H9 (cell line): Measurements from ENCODE around the gene CTSA. TPM values are rescaled to one million over a fixed set of nuclear protein-coding genes. Genes with fewer than 3 reads are reported as not detected.

ENCODE experiments used
- DNase-seq: peaks from one replicate; pipeline ENCODE4 v3.0.0-alpha.2; 2017
- H2AFZ ChIP-seq: one replicate; pipeline ENCODE4 v1.6.1; 2013; ENCODE audit warnings: mild to moderate bottlenecking, low read length, control low read depth, moderate library complexity
- H2AK5ac ChIP-seq: 2 replicates; pipeline ENCODE4 v1.6.1; 2013; ENCODE audit warnings: low read length, control low read depth, mixed read lengths; ENCODE audit not compliant: insufficient read length
- H2BK120ac ChIP-seq: one replicate; pipeline ENCODE4 v1.6.1; 2013; ENCODE audit warnings: low read depth, mild to moderate bottlenecking, low read length, control low read depth, inconsistent platforms; ENCODE audit not compliant: poor library complexity, severe bottlenecking
- H2BK12ac ChIP-seq: 2 replicates; pipeline ENCODE4 v1.6.1; 2013; ENCODE audit warnings: low read length, control low read depth, mixed read lengths, low read depth; ENCODE audit not compliant: insufficient read length
- H2BK15ac ChIP-seq: 2 replicates; pipeline ENCODE4 v1.6.1; 2013; ENCODE audit warnings: low read depth, low read length, control low read depth
- H2BK20ac ChIP-seq: one replicate; pipeline ENCODE4 v1.6.1; 2013; ENCODE audit warnings: low read depth, mild to moderate bottlenecking, low read length, control low read depth, inconsistent platforms; ENCODE audit not compliant: poor library complexity, severe bottlenecking
- H2BK5ac ChIP-seq: 2 replicates; pipeline ENCODE4 v1.6.1; 2013; ENCODE audit warnings: low read length, control low read depth, mixed read lengths; ENCODE audit not compliant: insufficient read length
- H3K14ac ChIP-seq: 2 replicates; pipeline ENCODE4 v1.6.1; 2013; ENCODE audit warnings: low read length, control low read depth; ENCODE audit not compliant: insufficient read depth
- H3K18ac ChIP-seq: 2 replicates; pipeline ENCODE4 v1.6.1; 2013; ENCODE audit warnings: low read depth, mild to moderate bottlenecking, mixed read lengths, low read length, control low read depth; ENCODE audit not compliant: insufficient read length
- H3K23ac ChIP-seq: 2 replicates; pipeline ENCODE4 v1.6.1; 2013; ENCODE audit warnings: low read length, control low read depth, mixed read lengths, low read depth; ENCODE audit not compliant: insufficient read length
- H3K23me2 ChIP-seq: 2 replicates; pipeline ENCODE4 v1.6.1; 2013; ENCODE audit warnings: low read depth, mild to moderate bottlenecking, mixed read lengths, low read length, control low read depth; ENCODE audit not compliant: insufficient read length, poor library complexity, severe bottlenecking
- H3K27ac ChIP-seq: 2 replicates; pipeline ENCODE4 v1.5.1; 2013; ENCODE audit warnings: low read length, control low read depth, mixed read lengths, low read depth; ENCODE audit not compliant: insufficient read length
- H3K27me3 ChIP-seq: 2 replicates; pipeline ENCODE4 v1.6.1; 2013; ENCODE audit warnings: low read length, control low read depth, inconsistent platforms; ENCODE audit not compliant: insufficient read depth
- H3K4ac ChIP-seq: 2 replicates; pipeline ENCODE4 v1.6.1; 2013; ENCODE audit warnings: low read depth, mild to moderate bottlenecking, control low read depth, inconsistent platforms, low read length, moderate library complexity
- H3K4me1 ChIP-seq: 2 replicates; pipeline ENCODE4 v1.6.1; 2013; ENCODE audit warnings: low read length, control low read depth, inconsistent platforms; ENCODE audit not compliant: insufficient read depth
- H3K4me2 ChIP-seq: 2 replicates; pipeline ENCODE4 v1.6.1; 2013; ENCODE audit warnings: low read length, control low read depth, mixed read lengths; ENCODE audit not compliant: insufficient read length, insufficient read depth
- H3K56ac ChIP-seq: 2 replicates; pipeline ENCODE4 v1.6.1; 2013; ENCODE audit warnings: low read depth, mild to moderate bottlenecking, mixed read lengths, low read length, control low read depth; ENCODE audit not compliant: insufficient read length
- H3K79me1 ChIP-seq: 2 replicates; pipeline ENCODE4 v1.6.1; 2013; ENCODE audit warnings: low read depth, mild to moderate bottlenecking, moderate library complexity, low read length, control low read depth, inconsistent platforms; ENCODE audit not compliant: insufficient read depth, poor library complexity, severe bottlenecking
- H3K79me2 ChIP-seq: 2 replicates; pipeline ENCODE4 v1.6.1; 2013; ENCODE audit warnings: low read length, control low read depth, inconsistent platforms; ENCODE audit not compliant: insufficient read depth
- H3K9ac ChIP-seq: 2 replicates; pipeline ENCODE4 v1.6.1; 2013; ENCODE audit warnings: low read length, control low read depth, mixed read lengths; ENCODE audit not compliant: insufficient read length; ENCODE audit errors: extremely low read depth
- H3K9me3 ChIP-seq: one replicate; pipeline ENCODE4 v1.6.1; 2013; ENCODE audit warnings: low read depth, low read length, inconsistent platforms; ENCODE audit not compliant: control insufficient read depth
- H3T11ph ChIP-seq: one replicate; pipeline ENCODE4 v1.6.1; 2013; ENCODE audit warnings: mild to moderate bottlenecking, low read length, control low read depth, inconsistent platforms
- H4K20me1 ChIP-seq: one replicate; pipeline ENCODE4 v1.6.1; 2013; ENCODE audit not compliant: control insufficient read depth, insufficient read length, insufficient read depth
- H4K5ac ChIP-seq: 2 replicates; pipeline ENCODE4 v1.6.1; 2013; ENCODE audit warnings: low read depth, mild to moderate bottlenecking, mixed read lengths, low read length, control low read depth; ENCODE audit not compliant: insufficient read length
- H4K8ac ChIP-seq: replicated peaks from 2 replicates; pipeline ENCODE4 v1.6.1; 2013; ENCODE audit warnings: low read length, control low read depth, mixed read lengths, low read depth; ENCODE audit not compliant: insufficient read length
- H4K91ac ChIP-seq: 2 replicates; pipeline ENCODE4 v1.6.1; 2013; ENCODE audit warnings: low read depth, mild to moderate bottlenecking, moderate library complexity, mixed read lengths, low read length, control low read depth; ENCODE audit not compliant: insufficient read length
- H3K27ac Mint-ChIP-seq, 3 experiments: 2 replicates in 2 of 3; 3 replicates in 1 of 3; pipeline ENCODE4 v1.8.0; 2020 to 2021; ENCODE audit warnings: mixed read lengths in 3 of 3, mild to moderate bottlenecking in 1 of 3, moderate library complexity in 1 of 3
- H3K27me3 Mint-ChIP-seq: 2 replicates; pipeline ENCODE4 v1.8.0; 2021; ENCODE audit warnings: low read depth, mild to moderate bottlenecking, moderate library complexity, mixed read lengths
- H3K36me3 Mint-ChIP-seq, 3 experiments: 2 replicates in 2 of 3; 3 replicates in 1 of 3; pipeline ENCODE4 v1.8.0; 2020 to 2021; ENCODE audit warnings: low read depth in 3 of 3, mixed read lengths in 3 of 3; ENCODE audit not compliant: insufficient read depth in 1 of 3
- H3K4me1 Mint-ChIP-seq, 2 experiments: 2 replicates each; pipeline ENCODE4 v1.8.0; 2020; ENCODE audit warnings: mixed read lengths in 2 of 2
- H3K4me3 Mint-ChIP-seq, 2 experiments: 2 replicates in 1 of 2; 3 replicates in 1 of 2; pipeline ENCODE4 v1.8.0; 2020 to 2021; ENCODE audit warnings: mild to moderate bottlenecking in 2 of 2, mixed read lengths in 2 of 2, moderate library complexity in 1 of 2
- H3K9me3 Mint-ChIP-seq, 2 experiments: 2 replicates in 1 of 2; 3 replicates in 1 of 2; pipeline ENCODE4 v1.8.0; 2020; ENCODE audit warnings: mild to moderate bottlenecking in 2 of 2, mixed read lengths in 2 of 2, moderate library complexity in 1 of 2
- CTCF ChIP-seq: fragments of 200-600 bp; sonication (generic); conservative IDR thresholded peaks from 3 replicates; pipeline ENCODE4 v1.8.0; 2021; ENCODE audit warnings: antibody characterized with exemption, mild to moderate bottlenecking
- WGBS: extraction: QIAGEN DNeasy Blood & Tissue Kit; methylation state at CpG from one replicate; pipeline ENCODE4 v1.1.7; 2013; ENCODE audit warnings: missing lambda C conversion rate, low lambda C conversion rate, mixed read lengths; ENCODE audit not compliant: insufficient read length; ENCODE audit errors: extremely low coverage; 5-methylcytosine and 5-hydroxymethylcytosine counted together
- total RNA-seq: library from RNA; stranded (reverse); gene quantifications from 2 replicates; pipeline ENCODE4 v1.2.1, GENCODE V29; 2021

Gene CTSA
- total RNA-seq, 1 experiment from 2014 or later = 64.4 TPM

DNA sequence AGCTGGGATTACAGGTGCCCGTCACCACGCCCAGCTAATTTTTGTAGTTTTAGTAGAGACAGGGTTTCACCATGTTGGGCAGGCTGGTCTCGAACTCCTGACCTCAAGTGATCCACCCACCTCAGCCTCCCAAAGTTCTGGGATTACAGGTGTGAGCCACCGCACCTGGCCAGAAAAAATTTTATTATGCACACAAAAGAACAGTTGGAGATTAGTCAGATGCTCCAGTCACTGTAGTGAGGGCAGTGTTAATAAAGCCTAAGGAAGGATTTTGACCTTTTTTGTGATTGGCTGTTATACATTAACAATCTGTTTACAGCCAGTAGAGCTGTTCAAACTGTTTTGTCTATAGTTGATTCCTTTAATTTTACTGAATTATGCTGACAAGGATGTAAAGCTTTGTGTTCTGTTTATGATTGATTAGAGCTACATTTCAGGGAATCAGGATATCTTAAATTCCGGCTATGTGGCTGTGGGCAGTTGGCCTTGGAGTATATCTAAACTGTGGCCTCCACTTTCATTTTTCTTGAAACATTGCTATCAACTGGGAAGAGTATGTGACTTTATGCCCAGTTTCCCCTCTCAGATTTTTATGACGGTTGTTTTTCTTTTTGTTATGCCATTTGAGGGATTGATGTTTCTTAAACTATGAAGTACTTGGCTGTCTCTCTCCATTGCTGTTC is 23.9 kb upstream of the CTSA start:
- H4K20me1 ChIP-seq = no peaks in the 10 kb centered on the region
- no peak overlapping the region for H2BK120ac ChIP-seq
- H4K8ac ChIP-seq = no peak overlapping the region
- H3K4me2 ChIP-seq = no peak overlapping the region
- Mint-ChIP-seq H3K9me3 (no peaks in the 10 kb centered on the region), H3K4me1 (no peaks in the 10 kb centered on the region), H3K36me3 (peaks cover 0 to 4% (median 0%) of the 10 kb centered on the region in 3 experiments; a peak in 1 of 7 replicates), H3K4me3 (no peak overlapping the region), H3K27ac (no peak overlapping the region), H3K27me3 (no peaks in the 10 kb centered on the region)
- no peak for DNase-seq
- no peaks in the 10 kb centered on the region for H3K4me1 ChIP-seq
- no peak for TF ChIP-seq CTCF
- H3K23ac ChIP-seq = no peak overlapping the region
- H2BK12ac ChIP-seq = no peak overlapping the region
- H3K4ac ChIP-seq = no peak overlapping the region
- H2BK5ac ChIP-seq = no peak overlapping the region
- no peaks in the 10 kb centered on the region for H3K27me3 ChIP-seq
- no peak overlapping the region for H2AK5ac ChIP-seq
- H3K9ac ChIP-seq = no peak overlapping the region
- H3K79me2 ChIP-seq = no peaks in the 10 kb centered on the region
- no peaks in the 10 kb centered on the region for H3K79me1 ChIP-seq
- no peak overlapping the region for H3K27ac ChIP-seq
- H3K14ac ChIP-seq = no peak overlapping the region
- no peak overlapping the region for H3K56ac ChIP-seq
- no CpG with 5 or more reads among the region's 6 CpGs for WGBS
- H3K23me2 ChIP-seq = no peaks in the 10 kb centered on the region
- H2AFZ ChIP-seq = no peak overlapping the region
- H3K9me3 ChIP-seq = no peaks in the 10 kb centered on the region
- no peak overlapping the region for H4K91ac ChIP-seq
- H2BK20ac ChIP-seq = no peak overlapping the region
- H3T11ph ChIP-seq = no peak overlapping the region
- H4K5ac ChIP-seq = no peak overlapping the region
- H3K18ac ChIP-seq = no peak overlapping the region
- H2BK15ac ChIP-seq = no peak overlapping the region
